ENCODE measurements around the gene SREK1IP1.

Gene SREK1IP1

GRCh38 chr5:64688391-64688790, 80.1 kb downstream of the SREK1IP1 start (continued):
- no peak for TF ChIP-seq CSRNP3 (CRISPR knock-in tag; IDR thresholded peaks at IDR 0.05)
- TF ChIP-seq PATZ1 (CRISPR knock-in tag; IDR thresholded peaks at IDR 0.05; ENCODE audit: borderline replicate concordance): no peak

GRCh38 chr5:64685866-64686265, 82.6 kb downstream of the SREK1IP1 start:
- no peak for ATAC-seq
- no peak for TF ChIP-seq ARNTL (CRISPR knock-in tag; IDR thresholded peaks at IDR 0.05; ENCODE audit: borderline replicate concordance, low read depth)
- TF ChIP-seq ZNF8 (CRISPR knock-in tag; IDR thresholded peaks at IDR 0.05): no peak
- no peak for TF ChIP-seq CREB5 (CRISPR knock-in tag; IDR thresholded peaks at IDR 0.05; ENCODE audit: low read depth)

- no peak for ATAC-seq
- TF ChIP-seq CSDC2 (CRISPR knock-in tag; IDR thresholded peaks at IDR 0.05) (no peak), TOX (CRISPR knock-in tag; IDR thresholded peaks at IDR 0.05; ENCODE audit: borderline replicate concordance) (no peak), ZNF70 (CRISPR knock-in tag; IDR thresholded peaks at IDR 0.05) (no peak), ZFP30 (CRISPR knock-in tag; IDR thresholded peaks at IDR 0.05) (no peak), PPARA (CRISPR knock-in tag; IDR thresholded peaks at IDR 0.05; ENCODE audit: borderline replicate concordance) (no peak), BACH2 (CRISPR knock-in tag; IDR thresholded peaks at IDR 0.05; ENCODE audit: borderline replicate concordance) (no peak), CSRNP3 (CRISPR knock-in tag; IDR thresholded peaks at IDR 0.05) (no peak), ARNTL (CRISPR knock-in tag; IDR thresholded peaks at IDR 0.05; ENCODE audit: borderline replicate concordance, low read depth) (no peak), ISL1 (CRISPR knock-in tag; IDR thresholded peaks at IDR 0.05) (no peak), POU6F1 (CRISPR knock-in tag; IDR thresholded peaks at IDR 0.05; ENCODE audit: borderline replicate concordance, low read depth) (no peak), ESRRG (CRISPR knock-in tag; IDR thresholded peaks at IDR 0.05) (no peak)
These were observed 85.9 kb downstream of the SREK1IP1 start for GRCh38 chr5:64682608-64683007.

GRCh38 chr5:64680289-64680688, 88.2 kb downstream of the SREK1IP1 start:
- TF ChIP-seq BACH2 (CRISPR knock-in tag; IDR thresholded peaks at IDR 0.05; ENCODE audit: borderline replicate concordance) (no peak), TCF4 (CRISPR knock-in tag; IDR thresholded peaks at IDR 0.05; ENCODE audit: borderline replicate concordance) (no peak)
- peak; percentile 49; the same call in 2 of the 3 replicates for ATAC-seq

GRCh38 chr5:64678374-64678773, 90.1 kb downstream of the SREK1IP1 start:
- no peak for ATAC-seq
- TF ChIP-seq POU6F1 (CRISPR knock-in tag; IDR thresholded peaks at IDR 0.05; ENCODE audit: borderline replicate concordance, low read depth) (no peak), BACH2 (CRISPR knock-in tag; IDR thresholded peaks at IDR 0.05; ENCODE audit: borderline replicate concordance) (no peak), ZFP3 (CRISPR knock-in tag; IDR thresholded peaks at IDR 0.05) (no peak), ZNF8 (CRISPR knock-in tag; IDR thresholded peaks at IDR 0.05) (no peak), CSRNP3 (CRISPR knock-in tag; IDR thresholded peaks at IDR 0.05) (no peak), OSR1 (CRISPR knock-in tag; IDR thresholded peaks at IDR 0.05) (no peak), ESRRG (CRISPR knock-in tag; IDR thresholded peaks at IDR 0.05) (no peak), ZNF565 (CRISPR knock-in tag; conservative IDR thresholded peaks at IDR 0.05; ENCODE audit: low read depth) (no peak), GLIS3 (CRISPR knock-in tag; IDR thresholded peaks at IDR 0.05) (no peak), ZC3H10 (CRISPR knock-in tag; IDR thresholded peaks at IDR 0.05) (no peak), SNAI2 (CRISPR knock-in tag; IDR thresholded peaks at IDR 0.05) (no peak), ARNTL (CRISPR knock-in tag; IDR thresholded peaks at IDR 0.05; ENCODE audit: borderline replicate concordance, low read depth) (no peak), ZFP30 (CRISPR knock-in tag; IDR thresholded peaks at IDR 0.05) (no peak), CSDC2 (CRISPR knock-in tag; IDR thresholded peaks at IDR 0.05) (no peak), PATZ1 (CRISPR knock-in tag; IDR thresholded peaks at IDR 0.05; ENCODE audit: borderline replicate concordance) (no peak)

All from SK-N-SH treated with all-trans-retinoic acid at 6 μM for 48 hours (cell line).